ENCODE measurements around the gene S100A2. TPM values are rescaled to one million over a fixed set of nuclear protein-coding genes. Genes with fewer than 3 reads are reported as not detected.

The S100A2 gene
- total and polyA plus RNA-seq, 7 donors: 0.86 to 15.4 (median 1.1) TPM

GRCh38 chr1:153610811-153611301 lies 45.2 kb upstream of the S100A2 start:
- Histone ChIP-seq H3K4me3 (no peak overlapping the region), H3K27me3 (ENCODE audit: insufficient read depth in 3 of 3, low read length in 2 of 3) (no peaks in the 10 kb centered on the region), H3K4me1 (peaks cover 27% of the 10 kb centered on the region), H3K27ac (peak overlapping the region; percentile 81), H3K9me3 (no peaks in the 10 kb centered on the region), H3K36me3 (ENCODE audit: insufficient read depth in 1 of 2, low read depth in 1 of 2) (peaks cover 0 to 21% of the 10 kb centered on the region in 2 donors)
- DNase-seq (no peak), ATAC-seq (no peak)
- intact Hi-C loops (cut with DNase I): no loop called here
- WGBS, 3 donors: 79 to 85% (median 85%) methylated on average over 7 of the region's 7 CpGs
- no peak for TF ChIP-seq CTCF (IDR thresholded peaks at IDR 0.05)

GRCh38 chr1:153610334-153610733 lies 44.7 kb upstream of the S100A2 start:
- DNase-seq (peak in 1 of 2 donors; percentile 43), ATAC-seq (peak; percentile 37 to 58 (median 42))
- WGBS, 3 donors: 57 to 74% (median 60%) methylated on average over 4 of the region's 4 CpGs
- Histone ChIP-seq H3K27ac (peak overlapping the region; percentile 81), H3K4me3 (no peak overlapping the region), H3K27me3 (ENCODE audit: insufficient read depth in 3 of 3, low read length in 2 of 3) (no peaks in the 10 kb centered on the region), H3K4me1 (peaks cover 27% of the 10 kb centered on the region), H3K36me3 (ENCODE audit: insufficient read depth in 1 of 2, low read depth in 1 of 2) (peaks cover 0 to 25% of the 10 kb centered on the region in 2 donors), H3K9me3 (no peaks in the 10 kb centered on the region)
- intact Hi-C loops (cut with DNase I): no loop called here
- TF ChIP-seq CTCF (IDR thresholded peaks at IDR 0.05): no peak

- H3K27me3 ChIP-seq (ENCODE audit: insufficient read depth in 3 of 3, low read length in 2 of 3): no peaks in the 10 kb centered on the region
- no peak for TF ChIP-seq CTCF (IDR thresholded peaks at IDR 0.05)
- peak overlapping the region; percentile 66 for H3K4me3 ChIP-seq
- H3K27ac ChIP-seq: peak overlapping the region; percentile 81
- intact Hi-C loops (cut with DNase I): no loop called here
- DNase-seq: no peak
- 49 to 70% (median 61%) methylated on average over 6 of the region's 6 CpGs for WGBS, 3 donors
- H3K9me3 ChIP-seq: no peaks in the 10 kb centered on the region
- ATAC-seq: no peak
- peaks cover 27% of the 10 kb centered on the region for H3K4me1 ChIP-seq
- H3K36me3 ChIP-seq (ENCODE audit: insufficient read depth in 1 of 2, low read depth in 1 of 2): peaks cover 0 to 29% of the 10 kb centered on the region in 2 donors
Measured at GRCh38 chr1:153609585-153609907, 43.9 kb upstream of the S100A2 start.

- DNase-seq (peak; percentile 87 to 90), ATAC-seq (peak; percentile 79 to 85 (median 82))
- WGBS, 3 donors: 30 to 48% (median 42%) methylated on average over 19 of the region's 19 CpGs
- H3K4me3 ChIP-seq: peak overlapping the region; percentile 66
- intact Hi-C loops (cut with DNase I): no loop called here
- peaks cover 27% of the 10 kb centered on the region for H3K4me1 ChIP-seq
- H3K27me3 ChIP-seq (ENCODE audit: insufficient read depth in 3 of 3, low read length in 2 of 3): no peaks in the 10 kb centered on the region
- peak overlapping the region; percentile 81 for H3K27ac ChIP-seq
- peaks cover 0 to 29% of the 10 kb centered on the region in 2 donors for H3K36me3 ChIP-seq (ENCODE audit: insufficient read depth in 1 of 2, low read depth in 1 of 2)
- H3K9me3 ChIP-seq: no peaks in the 10 kb centered on the region
- no peak for TF ChIP-seq CTCF (IDR thresholded peaks at IDR 0.05)
Measured at GRCh38 chr1:153608742-153609584, 43.3 kb upstream of the S100A2 start.
